Large intestine (tissue), 12 donors: ENCODE data around the gene LETMD1. TPM values are rescaled to one million over a fixed set of nuclear protein-coding genes. Genes with fewer than 3 reads are reported as not detected.

ENCODE experiments used
- DNase-seq, 2 donors: peaks; one replicate each; pipeline versions ENCODE4 v3.0.0 to v3.0.0-alpha.2; 2013
- H3K27ac ChIP-seq: one replicate; pipeline ENCODE4 v1.5.1; 2013; ENCODE audit warnings: low read length
- H3K27me3 ChIP-seq: 2 replicates; pipeline ENCODE4 v1.6.1; 2013; ENCODE audit warnings: low read length; ENCODE audit not compliant: control insufficient read depth, insufficient read depth
- H3K36me3 ChIP-seq: 2 replicates; pipeline ENCODE4 v1.6.1; 2013; ENCODE audit warnings: low read length; ENCODE audit not compliant: control insufficient read depth, insufficient read depth
- H3K4me1 ChIP-seq: one replicate; pipeline ENCODE4 v1.6.1; 2013; ENCODE audit warnings: low read length; ENCODE audit not compliant: control insufficient read depth, insufficient read depth
- H3K4me3 ChIP-seq: one replicate; pipeline ENCODE4 v1.5.1; 2013; ENCODE audit warnings: low read length
- H3K9me3 ChIP-seq: one replicate; pipeline ENCODE4 v1.6.1; 2013; ENCODE audit warnings: mild to moderate bottlenecking, low read depth, low read length, moderate library complexity; ENCODE audit not compliant: control insufficient read depth
- WGBS: methylation state at CpG from one replicate; pipeline ENCODE4 v1.1.5; 2013; ENCODE audit warnings: low lambda C conversion rate; ENCODE audit not compliant: insufficient coverage; 5-methylcytosine and 5-hydroxymethylcytosine counted together
- long read RNA-seq, 11 donors: transcript quantifications; one replicate each; lab custom pipeline, GENCODE V29; 2026
- polyA plus RNA-seq: library from polyadenylated mRNA; unstranded; fragments of 120-200 nt; gene quantifications from one replicate; pipeline ENCODE4 v1.2.1, GENCODE V29; 2013

Gene LETMD1, protein sequence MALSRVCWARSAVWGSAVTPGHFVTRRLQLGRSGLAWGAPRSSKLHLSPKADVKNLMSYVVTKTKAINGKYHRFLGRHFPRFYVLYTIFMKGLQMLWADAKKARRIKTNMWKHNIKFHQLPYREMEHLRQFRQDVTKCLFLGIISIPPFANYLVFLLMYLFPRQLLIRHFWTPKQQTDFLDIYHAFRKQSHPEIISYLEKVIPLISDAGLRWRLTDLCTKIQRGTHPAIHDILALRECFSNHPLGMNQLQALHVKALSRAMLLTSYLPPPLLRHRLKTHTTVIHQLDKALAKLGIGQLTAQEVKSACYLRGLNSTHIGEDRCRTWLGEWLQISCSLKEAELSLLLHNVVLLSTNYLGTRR
- 180 TPM for polyA plus RNA-seq
- long read RNA-seq, donor 1, transcript LETMD1-238 (1 exons, 2,948 nt) = major isoform, 16 of 25 reads
- long read RNA-seq, donor 1, partial matches to known transcripts = 0 of 25 reads
- long read RNA-seq, donor 1, other reads (novel, unspliced or antisense) = 0 of 25 reads
- long read RNA-seq, donor 2, transcript LETMD1-238 (1 exons, 2,948 nt) = major isoform, 49 of 112 reads
- long read RNA-seq, donor 2, transcript LETMD1-221 (5 exons, 1,480 nt) = minor isoform, 14 of 112 reads
- long read RNA-seq, donor 2, transcript LETMD1-201 (9 exons, 2,112 nt) = minor isoform, 8 of 112 reads
- long read RNA-seq, donor 2, transcript LETMD1-206 (6 exons, 1,665 nt) = minor isoform, 6 of 112 reads
- long read RNA-seq, donor 2, partial matches to known transcripts = 19 of 112 reads
- long read RNA-seq, donor 2, other reads (novel, unspliced or antisense) = 6 of 112 reads
- long read RNA-seq, donor 3 = 0 reads
- long read RNA-seq, donor 4, transcript LETMD1-238 (1 exons, 2,948 nt) = major isoform, 12 of 19 reads
- long read RNA-seq, donor 4, partial matches to known transcripts = 0 of 19 reads
- long read RNA-seq, donor 4, other reads (novel, unspliced or antisense) = 0 of 19 reads
- long read RNA-seq, donor 5, transcript LETMD1-238 (1 exons, 2,948 nt) = major isoform, 12 of 29 reads
- long read RNA-seq, donor 5, partial matches to known transcripts = 9 of 29 reads
- long read RNA-seq, donor 5, other reads (novel, unspliced or antisense) = 0 of 29 reads
- long read RNA-seq, donor 6, transcript LETMD1-221 (5 exons, 1,480 nt) = minor isoform, 10 of 72 reads
- long read RNA-seq, donor 6, transcript LETMD1-201 (9 exons, 2,112 nt) = minor isoform, 6 of 72 reads
- long read RNA-seq, donor 6, transcript LETMD1-206 (6 exons, 1,665 nt) = minor isoform, 5 of 72 reads
- long read RNA-seq, donor 6, transcript LETMD1-238 (1 exons, 2,948 nt) = major isoform, 45 of 72 reads
- long read RNA-seq, donor 6, partial matches to known transcripts = 0 of 72 reads
- long read RNA-seq, donor 6, other reads (novel, unspliced or antisense) = 0 of 72 reads
- long read RNA-seq, donor 7, transcript LETMD1-238 (1 exons, 2,948 nt) = major isoform, 23 of 27 reads
- long read RNA-seq, donor 7, partial matches to known transcripts = 0 of 27 reads
- long read RNA-seq, donor 7, other reads (novel, unspliced or antisense) = 0 of 27 reads
- long read RNA-seq, donor 8, transcript LETMD1-221 (5 exons, 1,480 nt) = minor isoform, 8 of 123 reads
- long read RNA-seq, donor 8, transcript LETMD1-201 (9 exons, 2,112 nt) = minor isoform, 7 of 123 reads
- long read RNA-seq, donor 8, transcript LETMD1-238 (1 exons, 2,948 nt) = major isoform, 80 of 123 reads
- long read RNA-seq, donor 8, partial matches to known transcripts = 13 of 123 reads
- long read RNA-seq, donor 8, other reads (novel, unspliced or antisense) = 0 of 123 reads
- long read RNA-seq, donor 9, transcript LETMD1-206 (6 exons, 1,665 nt) = minor isoform, 5 of 84 reads
- long read RNA-seq, donor 9, transcript LETMD1-238 (1 exons, 2,948 nt) = major isoform, 42 of 84 reads
- long read RNA-seq, donor 9, transcript LETMD1-221 (5 exons, 1,480 nt) = minor isoform, 12 of 84 reads
- long read RNA-seq, donor 9, transcript LETMD1-201 (9 exons, 2,112 nt) = minor isoform, 7 of 84 reads
- long read RNA-seq, donor 9, partial matches to known transcripts = 7 of 84 reads
- long read RNA-seq, donor 9, other reads (novel, unspliced or antisense) = 0 of 84 reads
- long read RNA-seq, donor 10, transcript LETMD1-221 (5 exons, 1,480 nt) = minor isoform, 9 of 81 reads
- long read RNA-seq, donor 10, transcript LETMD1-215 (2 exons, 549 nt) = minor isoform, 5 of 81 reads
- long read RNA-seq, donor 10, transcript LETMD1-201 (9 exons, 2,112 nt) = minor isoform, 7 of 81 reads
- long read RNA-seq, donor 10, transcript LETMD1-238 (1 exons, 2,948 nt) = major isoform, 41 of 81 reads
- long read RNA-seq, donor 10, partial matches to known transcripts = 8 of 81 reads
- long read RNA-seq, donor 10, other reads (novel, unspliced or antisense) = 0 of 81 reads
- long read RNA-seq, donor 11, transcript LETMD1-201 (9 exons, 2,112 nt) = minor isoform, 5 of 39 reads
- long read RNA-seq, donor 11, transcript LETMD1-206 (6 exons, 1,665 nt) = minor isoform, 5 of 39 reads
- long read RNA-seq, donor 11, transcript LETMD1-238 (1 exons, 2,948 nt) = major isoform, 21 of 39 reads
- long read RNA-seq, donor 11, transcript LETMD1-221 (5 exons, 1,480 nt) = minor isoform, 6 of 39 reads
- long read RNA-seq, donor 11, partial matches to known transcripts = 0 of 39 reads
- long read RNA-seq, donor 11, other reads (novel, unspliced or antisense) = 0 of 39 reads

DNA sequence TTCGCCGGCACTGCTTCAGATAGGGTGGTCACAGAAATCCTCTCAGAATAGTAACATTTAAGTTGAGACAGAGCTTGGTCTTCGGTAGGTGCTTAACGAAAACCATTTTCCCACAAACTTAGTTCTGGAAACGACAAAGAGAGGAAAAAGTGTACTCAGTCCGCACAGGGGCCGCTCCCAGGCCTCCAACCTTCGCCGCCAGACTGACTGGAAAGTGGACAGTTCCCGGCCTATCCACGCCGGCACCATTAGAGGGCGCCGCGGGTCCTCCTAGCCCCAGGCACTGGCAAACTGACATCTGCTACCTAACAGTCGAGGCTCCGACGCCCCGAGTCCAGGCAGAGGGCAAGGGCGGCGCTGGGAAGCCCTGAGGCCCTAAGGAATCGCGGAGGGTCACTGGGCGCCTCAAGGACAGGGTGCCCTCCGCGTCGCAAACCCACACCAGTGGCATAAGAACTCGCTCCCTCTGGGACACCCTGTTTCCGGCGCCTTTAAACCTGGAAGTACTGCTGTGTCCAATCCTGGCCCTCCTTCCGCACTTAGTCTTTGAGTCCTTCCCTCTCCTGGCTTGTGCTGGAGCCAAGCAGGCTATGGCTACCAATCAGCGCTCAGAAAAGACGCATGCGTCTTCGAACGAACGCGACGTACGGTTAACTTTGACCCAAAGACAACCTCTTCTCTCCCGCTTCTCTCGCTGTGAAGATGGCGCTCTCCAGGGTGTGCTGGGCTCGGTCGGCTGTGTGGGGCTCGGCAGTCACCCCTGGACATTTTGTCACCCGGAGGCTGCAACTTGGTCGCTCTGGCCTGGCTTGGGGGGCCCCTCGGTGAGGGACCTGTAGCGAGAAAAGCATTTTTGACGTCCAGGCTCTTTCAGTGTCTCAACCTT lies at the start of gene LETMD1:
TSS of gene LETMD1 (plus strand) at position 673 of the 886 bp plus-strand sequence. CDS start at position 703, 30 bp downstream.
- H3K4me3 ChIP-seq = peak within 1 kb of the TSS; percentile 68
- H3K4me1 ChIP-seq = no peaks in the 10 kb centered on the region
- peak; percentile 98 to 99 for DNase-seq
- H3K9me3 ChIP-seq = no peaks in the 10 kb centered on the region
- WGBS = no CpG with 5 or more reads among the region's 51 CpGs
- peak within 1 kb of the TSS; percentile 90 for H3K27ac ChIP-seq
- H3K36me3 ChIP-seq = peaks cover 9% of the 10 kb centered on the region
- H3K27me3 ChIP-seq = no peaks in the 10 kb centered on the region

DNA sequence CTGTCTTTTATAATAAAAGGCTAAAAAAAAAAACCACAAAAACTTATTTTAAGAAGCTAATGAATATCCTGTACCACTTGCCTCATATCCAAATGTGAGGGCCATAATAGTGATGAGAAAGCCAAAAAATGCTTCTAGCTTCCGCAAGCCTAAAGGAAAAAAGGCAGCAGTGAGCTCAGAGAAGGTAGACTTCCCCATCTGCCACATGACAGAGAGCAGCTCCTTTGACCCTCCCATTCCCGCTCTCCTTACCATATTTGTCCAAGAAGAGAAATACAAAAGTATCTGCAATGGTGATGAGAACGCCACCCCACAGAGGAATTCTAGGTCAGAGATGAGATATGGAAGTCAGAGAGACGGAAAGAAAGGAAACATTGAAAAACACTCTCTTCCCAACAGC lies 49.0 kb upstream of the LETMD1 start:
- 90% methylated on average over 2 of the region's 4 CpGs for WGBS
- Histone ChIP-seq H3K9me3 (no peaks in the 10 kb centered on the region), H3K36me3 (peaks cover 70% of the 10 kb centered on the region)

GRCh38 chr12:51000245-51000644 lies 47.9 kb upstream of the LETMD1 start:
- no peaks in the 10 kb centered on the region for H3K4me1 ChIP-seq
- DNase-seq = no peak
- no peaks in the 10 kb centered on the region for H3K9me3 ChIP-seq
- no CpG with 5 or more reads among the region's 7 CpGs for WGBS
- H3K27me3 ChIP-seq = no peaks in the 10 kb centered on the region
- no peak overlapping the region for H3K27ac ChIP-seq
- peaks cover 74% of the 10 kb centered on the region for H3K36me3 ChIP-seq
- H3K4me3 ChIP-seq = no peak overlapping the region

More for the DNA sequence above, 49.0 kb upstream of the LETMD1 start:
- Histone ChIP-seq H3K27ac (no peak overlapping the region), H3K4me3 (no peak overlapping the region), H3K27me3 (no peaks in the 10 kb centered on the region), H3K4me1 (no peaks in the 10 kb centered on the region)
- DNase-seq = no peak

- no peak overlapping the region for H3K27ac ChIP-seq
- H3K9me3 ChIP-seq = no peaks in the 10 kb centered on the region
- no peak overlapping the region for H3K4me3 ChIP-seq
- H3K27me3 ChIP-seq = no peaks in the 10 kb centered on the region
- WGBS = 83% methylated on average over 1 of the region's 1 CpG
- H3K4me1 ChIP-seq = peaks cover 9% of the 10 kb centered on the region
- peaks cover 72% of the 10 kb centered on the region for H3K36me3 ChIP-seq
- DNase-seq = no peak
Measured at GRCh38 chr12:51001799-51002198, 46.3 kb upstream of the LETMD1 start.

GRCh38 chr12:51004504-51004903 lies 43.6 kb upstream of the LETMD1 start:
- Histone ChIP-seq H3K4me1 (peaks cover 20% of the 10 kb centered on the region), H3K27me3 (no peaks in the 10 kb centered on the region), H3K4me3 (no peak overlapping the region), H3K36me3 (peaks cover 65% of the 10 kb centered on the region), H3K27ac (no peak overlapping the region), H3K9me3 (no peaks in the 10 kb centered on the region)
- no peak for DNase-seq
- no CpG with 5 or more reads among the region's 6 CpGs for WGBS

DNA sequence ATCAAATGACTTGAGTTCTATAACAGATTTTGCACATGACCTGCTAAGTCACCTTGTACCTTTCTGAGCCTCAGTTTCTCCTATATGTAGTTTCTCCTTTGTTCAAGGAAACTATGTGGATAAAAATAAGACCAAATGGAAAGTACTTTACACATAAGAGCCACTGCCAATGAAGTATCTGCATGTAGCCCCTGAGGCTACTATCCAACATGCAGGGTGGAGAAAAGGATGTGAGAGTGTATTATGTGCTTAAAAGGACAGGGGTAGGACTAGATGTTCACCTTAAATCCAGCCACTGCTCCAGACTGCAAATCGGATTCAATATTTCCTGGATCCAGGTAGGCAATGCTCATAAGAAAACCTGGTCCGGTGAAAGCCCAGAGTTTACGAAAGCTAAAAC lies 43.1 kb upstream of the LETMD1 start:
- Histone ChIP-seq H3K4me1 (peaks cover 24% of the 10 kb centered on the region), H3K9me3 (no peaks in the 10 kb centered on the region), H3K27ac (no peak overlapping the region), H3K4me3 (no peak overlapping the region), H3K36me3 (peaks cover 62% of the 10 kb centered on the region), H3K27me3 (no peaks in the 10 kb centered on the region)
- WGBS = 100% methylated on average over 1 of the region's 3 CpGs
- no peak for DNase-seq

DNA sequence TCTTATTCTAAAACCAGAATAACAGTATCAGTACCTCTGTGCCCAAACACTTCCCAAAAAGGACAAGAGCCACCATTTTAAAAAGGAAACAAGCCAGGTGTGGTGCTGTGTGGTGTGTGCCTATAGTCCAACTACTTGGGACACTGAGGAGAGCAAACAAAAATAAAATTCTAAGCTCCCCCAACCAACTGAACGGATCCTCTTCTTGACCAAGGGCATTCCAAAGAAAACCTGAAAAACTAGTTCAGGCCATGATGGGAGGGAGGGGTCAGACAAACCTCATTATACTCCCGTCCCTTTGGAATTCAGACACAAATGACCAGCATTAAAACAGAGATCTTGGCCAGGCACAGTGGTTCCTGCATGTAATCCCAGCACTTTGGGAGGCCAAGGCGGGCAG lies 42.5 kb upstream of the LETMD1 start:
- no peak overlapping the region for H3K4me3 ChIP-seq
- peaks cover 56% of the 10 kb centered on the region for H3K36me3 ChIP-seq
- H3K27me3 ChIP-seq = no peaks in the 10 kb centered on the region
- no peaks in the 10 kb centered on the region for H3K9me3 ChIP-seq
- no peak overlapping the region for H3K27ac ChIP-seq
- no peak for DNase-seq
- WGBS = no CpG with 5 or more reads among the region's 3 CpGs
- peaks cover 24% of the 10 kb centered on the region for H3K4me1 ChIP-seq
